HG02870 (cell line): ENCODE results near the gene SEPTIN5.

Source experiments
- ATAC-seq: cut with Tn5 transposase; IDR thresholded peaks from one replicate; pipeline ENCODE4 v1.9.1; 2021; ENCODE audit warnings: mild to moderate bottlenecking, moderate library complexity; ENCODE audit not compliant: unreplicated experiment

SEPTIN5 gene

GRCh38 chr22:19746726-19747125 is 32.4 kb downstream of the SEPTIN5 start:
- no peak for ATAC-seq

- no peak for ATAC-seq
These were observed 33.2 kb downstream of the SEPTIN5 start for GRCh38 chr22:19747551-19747950.

DNA sequence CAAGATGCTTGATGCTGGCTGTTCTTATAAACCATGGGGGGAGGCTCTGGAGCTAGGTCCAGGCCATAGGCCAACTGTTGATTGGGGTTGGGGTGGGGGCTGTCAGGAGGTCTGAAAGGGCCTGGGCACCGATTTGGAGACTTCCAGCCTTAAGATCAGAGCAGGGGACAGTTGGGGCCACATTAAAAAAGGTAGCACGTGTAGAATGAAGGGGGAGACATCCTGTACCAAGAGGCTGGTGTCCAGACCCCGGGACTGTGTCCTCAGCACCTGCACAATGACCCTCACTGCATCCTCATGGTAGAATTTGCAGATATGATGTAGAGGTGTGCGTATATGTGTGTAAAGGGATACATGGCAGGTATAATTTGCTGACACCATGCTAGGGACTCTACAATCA is 33.8 kb downstream of the SEPTIN5 start:
- no peak for ATAC-seq

GRCh38 chr22:19748991-19749664 is 34.8 kb downstream of the SEPTIN5 start:
- no peak for ATAC-seq

DNA sequence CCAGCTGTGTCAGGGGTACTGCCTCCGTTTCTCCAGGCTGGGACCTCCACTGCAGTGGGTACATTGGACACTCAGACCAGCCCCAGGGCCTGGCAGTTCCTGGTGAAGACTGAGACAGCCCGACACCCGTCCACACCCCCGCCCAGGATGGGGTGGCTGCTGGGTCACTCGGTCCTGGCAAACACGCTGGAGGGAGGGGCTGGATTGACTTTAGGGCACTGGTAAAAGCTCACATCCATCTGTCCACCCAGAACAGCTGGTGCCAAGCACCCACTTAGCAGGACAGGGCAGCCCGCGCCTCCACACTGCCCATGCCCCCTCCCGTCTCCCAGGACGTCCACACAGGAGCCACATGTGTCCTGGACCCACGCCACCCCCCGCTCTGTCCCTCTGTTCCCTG is 35.6 kb downstream of the SEPTIN5 start:
- no peak for ATAC-seq

DNA sequence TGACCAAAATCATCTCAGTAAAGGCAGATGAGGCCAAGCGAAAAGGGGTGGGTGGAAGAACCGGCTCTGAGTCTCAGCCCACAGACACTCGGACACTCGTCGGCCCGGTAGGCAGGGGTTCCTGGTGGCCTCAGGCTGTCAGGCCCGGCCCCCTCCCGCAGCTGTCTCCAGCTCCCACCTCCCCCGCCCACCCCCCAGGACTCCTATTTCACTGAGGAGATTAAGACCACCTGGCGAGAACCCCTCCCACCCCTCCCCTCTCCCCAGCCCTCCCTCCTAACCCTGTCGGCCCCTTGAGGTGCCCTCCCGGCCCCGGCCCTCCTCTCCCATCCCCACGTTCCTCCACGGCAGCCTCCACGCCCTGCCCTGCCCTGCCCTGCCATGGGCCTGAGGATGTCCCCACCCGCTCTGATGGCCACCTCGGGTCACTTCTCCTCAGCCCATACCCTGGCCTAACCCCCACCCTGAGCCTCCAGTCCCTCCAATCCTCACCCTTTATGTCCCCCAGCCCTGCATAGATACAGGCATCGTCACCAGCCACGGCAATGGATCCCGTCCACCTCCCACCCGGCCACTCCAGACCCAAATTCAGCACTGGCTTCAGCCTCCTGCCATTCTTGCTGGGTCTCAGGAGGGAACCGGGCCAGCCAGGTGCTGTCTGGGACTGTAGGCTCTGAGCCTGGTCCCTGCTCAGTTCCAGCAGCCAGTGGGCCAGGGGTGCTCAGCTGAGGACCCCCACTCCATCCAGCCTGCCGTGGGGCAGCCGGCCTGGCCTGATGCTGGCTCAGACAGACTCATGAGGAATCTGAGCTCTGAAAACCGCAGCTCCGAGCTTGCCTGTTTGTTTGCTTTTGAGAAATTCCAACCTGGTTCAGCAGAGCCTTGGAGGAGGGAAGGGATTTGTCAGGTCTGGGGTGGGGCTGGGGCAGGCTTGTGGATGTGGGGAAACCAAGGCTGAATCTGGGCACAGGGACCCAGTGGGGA is 36.5 kb downstream of the SEPTIN5 start:
- no peak for ATAC-seq

DNA sequence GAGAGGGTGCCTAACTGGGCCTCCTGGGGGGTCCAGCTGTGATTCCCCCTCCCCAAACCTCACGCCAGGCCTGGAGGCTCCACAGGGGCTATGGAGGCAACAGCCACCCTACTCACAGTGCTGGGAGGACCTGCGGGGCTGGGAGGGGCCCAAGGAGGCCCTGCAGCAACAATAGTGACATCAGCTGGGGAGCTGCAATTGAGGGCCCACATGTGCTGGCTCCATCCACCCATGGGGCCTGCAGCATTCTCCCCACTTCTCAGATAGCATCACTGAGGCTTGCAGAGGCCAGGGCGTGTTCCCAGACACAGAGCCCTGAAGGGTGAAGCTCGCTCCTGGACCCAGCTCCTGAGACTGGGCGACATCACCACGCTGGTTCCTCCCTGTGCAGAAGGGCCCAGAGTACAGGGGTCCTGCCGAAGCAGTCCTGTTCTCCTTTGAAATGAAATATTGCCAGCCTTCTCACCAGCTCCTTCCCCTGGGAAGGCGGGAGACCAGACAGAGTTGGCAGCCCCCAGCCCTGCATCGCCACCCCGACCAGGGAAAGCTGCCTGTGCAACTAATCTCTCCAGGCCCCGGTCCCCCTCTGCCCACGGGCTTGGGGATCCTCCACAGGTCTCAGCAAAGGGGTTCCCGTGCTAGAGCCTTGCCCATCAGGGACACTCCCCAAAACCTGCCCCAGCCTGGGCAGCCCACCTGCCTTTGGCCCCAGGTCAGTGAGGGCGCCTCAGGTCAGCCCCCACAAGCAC is 37.4 kb downstream of the SEPTIN5 start:
- no peak for ATAC-seq

- no peak for ATAC-seq
These were observed 39.0 kb downstream of the SEPTIN5 start for GRCh38 chr22:19753090-19753842.

GRCh38 chr22:19753996-19754700 is 39.8 kb downstream of the SEPTIN5 start:
- no peak for ATAC-seq

- no peak for ATAC-seq
These were observed 40.4 kb downstream of the SEPTIN5 start for GRCh38 chr22:19754701-19755144.

- no peak for ATAC-seq
These were observed 40.9 kb downstream of the SEPTIN5 start for GRCh38 chr22:19755145-19755710.

DNA sequence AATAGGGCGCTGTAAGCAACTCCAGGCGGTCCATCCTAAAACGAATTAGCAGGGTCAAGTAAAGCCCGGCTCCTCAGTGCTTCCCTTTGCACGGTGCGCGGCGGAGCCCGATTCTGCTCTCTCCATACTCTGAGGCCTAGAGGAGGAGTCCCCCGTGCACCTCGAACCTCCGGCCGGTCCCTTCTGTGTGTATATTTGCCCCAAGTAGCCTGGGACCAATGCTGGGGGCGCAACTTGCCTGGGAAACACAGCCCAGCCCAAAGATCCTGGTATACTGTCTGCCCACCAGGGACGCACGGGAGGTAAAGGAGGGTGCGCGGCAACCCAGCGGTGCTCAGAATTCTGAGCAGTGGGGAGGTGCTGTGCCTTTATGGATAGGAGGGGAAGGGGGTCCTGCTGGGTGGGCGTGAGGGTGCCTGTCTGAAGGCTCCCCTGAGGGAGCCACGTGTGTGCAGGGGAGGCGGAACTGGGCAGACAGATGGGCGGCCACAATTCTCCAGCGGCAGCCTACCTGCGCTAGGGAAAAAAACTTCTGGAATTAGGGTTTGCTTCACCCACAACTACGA is 41.5 kb downstream of the SEPTIN5 start:
- no peak for ATAC-seq

GRCh38 chr22:19756288-19757128 is 42.2 kb downstream of the SEPTIN5 start:
- no peak for ATAC-seq

DNA sequence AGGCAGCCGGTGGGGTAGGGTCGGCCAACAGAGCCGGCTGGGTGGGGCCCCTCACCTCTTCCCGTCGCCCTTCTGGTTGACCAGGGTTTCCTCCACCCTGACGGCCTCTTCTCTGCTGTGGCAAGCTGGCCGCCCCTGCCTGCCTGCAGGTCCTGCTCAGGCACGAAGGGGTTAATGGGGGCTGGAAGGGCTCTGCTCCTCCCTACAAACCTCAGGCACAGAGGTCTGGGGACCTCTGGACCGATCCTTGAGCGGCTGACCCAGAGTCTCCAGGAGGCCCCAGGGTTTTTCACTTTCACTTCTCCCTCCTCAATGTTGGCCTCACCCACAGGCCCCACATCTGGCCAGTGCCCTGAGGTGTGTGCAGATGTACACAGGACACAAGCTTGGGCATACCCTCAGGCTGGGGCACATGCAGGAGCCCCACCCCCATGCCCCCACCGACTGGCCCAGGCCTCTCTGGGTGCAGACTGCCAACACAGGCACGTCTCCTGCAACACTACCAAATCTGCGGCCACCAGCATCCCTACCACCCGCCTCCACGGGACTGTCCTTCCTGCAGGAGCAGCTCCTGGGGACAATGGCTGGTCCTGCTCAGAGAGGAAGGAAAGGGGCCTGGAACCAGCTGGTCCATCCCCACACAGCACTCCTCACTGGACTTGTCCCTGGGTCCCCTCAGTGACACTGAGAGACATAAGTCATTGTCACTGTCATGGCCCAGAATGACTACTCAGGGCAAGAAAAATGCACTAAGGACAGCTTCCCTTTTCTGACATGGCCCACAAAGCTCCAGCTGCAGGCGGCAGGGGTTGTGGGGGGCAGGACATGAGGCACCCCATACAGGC is 43.1 kb downstream of the SEPTIN5 start:
- no peak for ATAC-seq

DNA sequence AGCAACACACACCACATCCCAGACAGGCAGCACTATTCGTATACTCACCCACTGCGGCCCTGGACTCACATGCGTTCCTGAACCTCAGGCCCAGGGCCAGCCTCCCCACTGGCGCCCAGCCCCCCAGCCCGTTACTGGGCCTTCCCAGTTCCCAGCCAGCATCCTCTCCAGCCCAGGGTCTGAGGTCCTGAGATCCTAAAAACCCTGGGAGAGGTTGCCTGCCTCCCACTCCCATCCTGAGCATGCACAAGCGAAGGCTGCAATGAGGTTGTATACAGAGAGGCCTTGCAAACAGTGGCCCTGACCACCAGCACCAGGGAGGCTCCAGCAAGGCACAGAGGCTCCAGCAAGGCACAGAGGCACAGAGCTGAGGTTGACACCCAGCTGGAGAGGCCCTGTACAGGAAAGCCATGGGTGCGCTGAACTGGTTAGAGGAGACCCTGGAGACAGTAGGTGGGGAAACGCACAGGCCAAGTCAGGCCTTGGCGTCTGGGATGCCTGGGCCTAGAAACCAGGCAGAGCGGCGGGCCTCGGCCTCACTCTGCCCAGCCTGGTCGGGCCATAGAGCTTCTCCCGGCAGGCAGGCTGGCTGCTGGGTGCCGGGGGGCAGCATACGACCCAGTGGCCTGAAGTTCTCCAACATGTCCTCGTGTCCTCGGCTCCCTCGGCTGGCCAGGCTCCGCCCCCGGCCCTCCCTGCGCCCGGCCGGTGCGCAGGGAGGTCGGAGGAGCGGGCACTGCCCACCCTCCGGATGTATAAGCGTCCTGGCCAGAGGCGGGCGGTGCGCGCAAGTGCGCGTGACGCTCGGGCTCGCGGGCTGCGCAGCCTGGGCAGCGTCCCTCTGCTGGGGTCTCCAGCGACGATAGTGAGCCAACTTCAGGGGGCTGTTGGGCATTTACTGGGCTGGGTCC is 43.9 kb downstream of the SEPTIN5 start:
- no peak for ATAC-seq

- no peak for ATAC-seq
These were observed 44.7 kb downstream of the SEPTIN5 start for GRCh38 chr22:19758896-19759426.
